ENCODE results near the gene KLHL6. TPM values are rescaled to one million over a fixed set of nuclear protein-coding genes. Genes with fewer than 3 reads are reported as not detected.
"Not testable (repeated sequence)": the region's sequence is repeated elsewhere in the genome, so short reads cannot be mapped to it uniquely, and the experiment has no call there.

The KLHL6 gene
- total and polyA plus RNA-seq, 8 donors = 0.19 to 4.6 (median 0.31) TPM

DNA sequence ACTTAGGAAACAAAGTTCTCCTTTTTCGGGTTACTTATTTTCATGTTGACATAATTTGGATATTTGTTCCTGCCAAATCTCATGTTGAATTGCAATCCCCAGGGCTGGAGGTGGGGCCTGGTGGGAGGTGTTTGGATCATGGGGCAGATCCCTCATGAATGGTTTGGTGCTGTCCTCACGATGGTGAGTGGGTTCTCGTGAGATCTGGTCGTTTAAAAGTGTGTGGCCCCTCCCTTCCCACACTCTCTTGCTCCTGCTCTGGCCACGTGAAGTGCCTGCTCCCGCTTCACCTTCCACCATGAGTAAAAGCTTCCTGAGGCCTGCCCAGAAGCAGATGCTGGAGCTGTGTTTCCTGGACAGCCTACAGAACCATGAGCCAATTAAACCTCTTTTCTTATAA lies 83.4 kb downstream of the KLHL6 start:
- intact Hi-C loops (cut with DNase I) = loop anchor here in 1 of 3 donors (10.0 kb wide), 1 partner anchor 293 kb away; no protein-coding TSS in a partner anchor
- H3K4me3 ChIP-seq = no peak overlapping the region

DNA sequence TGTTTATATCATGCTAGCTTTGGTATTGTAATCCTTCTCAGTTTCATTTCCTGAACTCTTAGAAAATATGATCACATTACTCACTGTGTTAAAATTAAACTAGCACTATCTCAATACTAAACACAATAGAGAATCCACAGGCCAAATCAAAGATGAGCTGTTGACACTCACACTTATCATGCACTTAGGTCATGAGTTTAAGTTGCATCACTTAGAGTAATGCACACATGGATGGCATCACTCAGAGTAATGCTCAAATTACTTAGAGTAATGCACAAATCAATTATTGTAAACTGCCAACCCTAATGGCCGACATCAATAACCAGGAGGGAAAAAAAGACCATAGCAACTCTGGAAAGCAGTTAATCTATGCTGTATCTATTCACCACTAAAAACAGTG lies 87.1 kb downstream of the KLHL6 start:
- FAIRE-seq (no peak), ATAC-seq (peak in 1 of 4 donors; percentile 39), DNase-seq (no peak)
- Histone ChIP-seq H3K27ac (no peak overlapping the region), H3K4me3 (no peak overlapping the region), H3K27me3 (no peaks in the 10 kb centered on the region), H3K4me1 (no peaks in the 10 kb centered on the region), H3K9me3 (no peaks in the 10 kb centered on the region), H3K36me3 (no peaks in the 10 kb centered on the region)
- TF ChIP-seq, protein P1, sequence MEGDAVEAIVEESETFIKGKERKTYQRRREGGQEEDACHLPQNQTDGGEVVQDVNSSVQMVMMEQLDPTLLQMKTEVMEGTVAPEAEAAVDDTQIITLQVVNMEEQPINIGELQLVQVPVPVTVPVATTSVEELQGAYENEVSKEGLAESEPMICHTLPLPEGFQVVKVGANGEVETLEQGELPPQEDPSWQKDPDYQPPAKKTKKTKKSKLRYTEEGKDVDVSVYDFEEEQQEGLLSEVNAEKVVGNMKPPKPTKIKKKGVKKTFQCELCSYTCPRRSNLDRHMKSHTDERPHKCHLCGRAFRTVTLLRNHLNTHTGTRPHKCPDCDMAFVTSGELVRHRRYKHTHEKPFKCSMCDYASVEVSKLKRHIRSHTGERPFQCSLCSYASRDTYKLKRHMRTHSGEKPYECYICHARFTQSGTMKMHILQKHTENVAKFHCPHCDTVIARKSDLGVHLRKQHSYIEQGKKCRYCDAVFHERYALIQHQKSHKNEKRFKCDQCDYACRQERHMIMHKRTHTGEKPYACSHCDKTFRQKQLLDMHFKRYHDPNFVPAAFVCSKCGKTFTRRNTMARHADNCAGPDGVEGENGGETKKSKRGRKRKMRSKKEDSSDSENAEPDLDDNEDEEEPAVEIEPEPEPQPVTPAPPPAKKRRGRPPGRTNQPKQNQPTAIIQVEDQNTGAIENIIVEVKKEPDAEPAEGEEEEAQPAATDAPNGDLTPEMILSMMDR (IDR thresholded peaks at IDR 0.05) = no peak
- WGBS, 2 donors = 50 to 67% methylated on average over 1 of the region's 1 CpG
- intact Hi-C loops (cut with DNase I) = no loop called here

More for the DNA sequence above, 83.4 kb downstream of the KLHL6 start:
- DNase-seq (no peak), ATAC-seq (no peak), FAIRE-seq (no peak)
- WGBS, 2 donors = 56 to 69% methylated on average over 6 of the region's 6 CpGs
- TF ChIP-seq, protein P1 (IDR thresholded peaks at IDR 0.05) = no peak
- no peak overlapping the region for H3K27ac ChIP-seq
- no peaks in the 10 kb centered on the region for H3K4me1 ChIP-seq
- no peaks in the 10 kb centered on the region for H3K27me3 ChIP-seq
- H3K9me3 ChIP-seq = no peaks in the 10 kb centered on the region
- no peaks in the 10 kb centered on the region for H3K36me3 ChIP-seq

DNA sequence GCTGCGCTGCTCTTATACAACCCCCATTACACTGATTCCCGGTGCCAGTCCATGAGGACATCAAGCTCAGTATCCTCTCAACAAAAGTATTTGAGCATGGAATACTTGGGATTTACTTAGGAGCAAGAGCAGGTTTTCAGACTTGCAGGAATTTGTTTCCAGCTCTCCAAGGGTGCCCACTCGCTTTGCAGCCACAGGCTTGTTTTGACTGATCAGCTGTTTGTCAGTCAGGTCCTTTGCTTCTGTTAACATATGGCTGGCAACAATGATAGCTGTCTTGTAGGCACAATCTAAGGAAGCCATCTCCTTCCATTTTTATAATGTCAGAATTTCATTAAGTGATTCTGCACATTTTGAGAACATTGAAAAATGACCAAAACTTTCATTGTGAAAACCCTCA lies 88.9 kb downstream of the KLHL6 start:
- no peak for DNase-seq
- H3K36me3 ChIP-seq = no peaks in the 10 kb centered on the region
- H3K27me3 ChIP-seq = no peaks in the 10 kb centered on the region
- intact Hi-C loops (cut with DNase I) = no loop called here
- no peaks in the 10 kb centered on the region for H3K9me3 ChIP-seq
- FAIRE-seq = no peak
- no peak overlapping the region for H3K4me3 ChIP-seq
- 85 to 88% methylated on average over 3 of the region's 3 CpGs for WGBS, 2 donors
- H3K4me1 ChIP-seq = no peaks in the 10 kb centered on the region
- TF ChIP-seq, protein P1 (IDR thresholded peaks at IDR 0.05) = no peak
- no peak overlapping the region for H3K27ac ChIP-seq
- ATAC-seq = no peak

GRCh38 chr3:183465710-183466109 lies 89.8 kb downstream of the KLHL6 start:
- H3K4me3 ChIP-seq; FAIRE-seq; DNase-seq; H3K4me1 ChIP-seq; intact Hi-C loops (cut with DNase I); H3K36me3 ChIP-seq; ATAC-seq; H3K27me3 ChIP-seq; H3K9me3 ChIP-seq; H3K27ac ChIP-seq: not testable (repeated sequence)
- 85 to 86% methylated on average over 13 of the region's 13 CpGs for WGBS, 2 donors

DNA sequence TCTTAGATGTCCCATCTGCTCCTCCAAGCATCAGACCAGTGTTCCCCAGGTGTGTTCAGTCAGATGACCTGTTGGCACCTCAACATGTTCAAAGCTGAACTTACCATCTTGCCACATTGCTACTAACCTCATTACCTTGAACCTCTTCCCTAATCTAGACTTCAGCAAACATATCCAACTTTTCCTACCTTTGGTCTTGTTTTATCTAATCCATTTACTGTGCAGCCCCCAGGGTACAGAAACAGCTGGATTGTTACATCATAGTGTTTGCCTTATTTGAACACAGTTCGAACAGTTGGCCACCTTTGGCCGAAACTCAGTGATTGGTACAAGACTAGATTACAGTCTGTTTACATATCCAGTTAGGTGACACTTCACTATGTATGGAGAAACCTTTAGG lies 91.0 kb downstream of the KLHL6 start:
- FAIRE-seq = no peak
- WGBS, 2 donors = 30 to 40% methylated on average over 2 of the region's 2 CpGs
- H3K4me3 ChIP-seq = no peak overlapping the region
- peak; percentile 49 to 83 (median 66) for ATAC-seq
- intact Hi-C loops (cut with DNase I) = no loop called here
- no peaks in the 10 kb centered on the region for H3K36me3 ChIP-seq
- DNase-seq = peak in 2 of 6 donors; percentile 39 to 68
- no peaks in the 10 kb centered on the region for H3K27me3 ChIP-seq
- H3K4me1 ChIP-seq = no peaks in the 10 kb centered on the region
- H3K27ac ChIP-seq = no peak overlapping the region
- TF ChIP-seq, protein P1 (IDR thresholded peaks at IDR 0.05) = no peak
- no peaks in the 10 kb centered on the region for H3K9me3 ChIP-seq

All from pancreas (tissue), 10 donors.